H1 (cell line): ENCODE results near the gene TRAPPC13. TPM values are rescaled to one million over a fixed set of nuclear protein-coding genes. Genes with fewer than 3 reads are reported as not detected.

Experiments
- CTCF ChIA-PET: fragments of 300-600 bp; sonication (Branson Sonifier 250); formaldehyde crosslinking; loops from one replicate; lab custom pipeline; 2021; ENCODE audit not compliant: partially characterized antibody; lab: Charles Lee
- POLR2A ChIA-PET: fragments of 300-600 bp; sonication (Branson Sonifier 250); formaldehyde crosslinking; loops from one replicate; lab custom pipeline; 2021; ENCODE audit warnings: inconsistent platforms; ENCODE audit not compliant: partially characterized antibody; lab: Charles Lee
- DNase-seq, 2 experiments: peaks; one replicate each; pipeline versions ENCODE4 v3.0.0 to v3.0.0-alpha.2; 2010 to 2022; ENCODE audit warnings: low spot score in 2 of 2, low read depth in 1 of 2, mixed read lengths in 1 of 2
- FAIRE-seq: peaks from 2 replicates; lab custom pipeline; 2011; peaks lifted over from hg19 to GRCh38; lab: Jason Lieb, UNC
- H2AFZ ChIP-seq: 2 replicates; pipeline ENCODE4 v1.8.1; 2012; ENCODE audit warnings: low read length, inconsistent platforms
- H2AK5ac ChIP-seq: 2 replicates; pipeline ENCODE4 v1.6.1; 2013; ENCODE audit warnings: low read depth, low read length
- H2BK120ac ChIP-seq: replicated peaks from 2 replicates; pipeline ENCODE3; 2013; ENCODE audit warnings: low read depth, low read length, inconsistent platforms
- H2BK12ac ChIP-seq: 2 replicates; pipeline ENCODE4 v1.6.1; 2013; ENCODE audit warnings: low read depth, low read length
- H2BK15ac ChIP-seq: 2 replicates; pipeline ENCODE4 v1.6.1; 2013; ENCODE audit warnings: low read length
- H2BK20ac ChIP-seq: 2 replicates; pipeline ENCODE4 v1.6.1; 2013; ENCODE audit warnings: low read length
- H2BK5ac ChIP-seq: 2 replicates; pipeline ENCODE4 v1.6.1; 2013; ENCODE audit warnings: low read depth, low read length
- H3K14ac ChIP-seq: 2 replicates; pipeline ENCODE4 v1.6.1; 2013; ENCODE audit warnings: inconsistent platforms; ENCODE audit not compliant: insufficient read length
- H3K18ac ChIP-seq: 2 replicates; pipeline ENCODE4 v1.6.1; 2013; ENCODE audit warnings: low read length; ENCODE audit errors: extremely low read depth
- H3K23ac ChIP-seq: 2 replicates; pipeline ENCODE4 v1.6.1; 2013; ENCODE audit warnings: inconsistent platforms; ENCODE audit not compliant: insufficient read length
- H3K23me2 ChIP-seq: 2 replicates; pipeline ENCODE4 v1.6.1; 2013; ENCODE audit warnings: low read depth, low read length
- H3K27ac ChIP-seq: 2 replicates; pipeline ENCODE4 v1.6.1; 2011; ENCODE audit warnings: low read depth, low read length, inconsistent platforms
- H3K27me3 ChIP-seq, 4 experiments: replicated peaks in 1 of 4; 1 replicate in 1 of 4; 2 replicates in 3 of 4; pipeline versions ENCODE4 v1.6.1 to v1.8.1; 2011 to 2013; ENCODE audit warnings: low read length in 3 of 4, mild to moderate bottlenecking in 3 of 4, inconsistent platforms in 2 of 4, mixed read lengths in 2 of 4, moderate library complexity in 1 of 4; ENCODE audit not compliant: control insufficient read depth in 3 of 4, insufficient read depth in 3 of 4; ENCODE audit errors: extremely low read depth in 1 of 4
- H3K36me3 ChIP-seq, 4 experiments: 2 replicates each; pipeline versions ENCODE4 v1.6.1 to v1.8.1; 2011 to 2013; ENCODE audit warnings: mild to moderate bottlenecking in 4 of 4, low read length in 3 of 4, moderate library complexity in 2 of 4, control low read depth in 1 of 4, inconsistent platforms in 1 of 4; ENCODE audit not compliant: insufficient read depth in 4 of 4, control insufficient read depth in 2 of 4
- H3K4ac ChIP-seq: replicated peaks from 2 replicates; pipeline ENCODE3; 2013; ENCODE audit warnings: low read length, low read depth, mixed read lengths, inconsistent platforms; ENCODE audit not compliant: insufficient read length
- H3K4me1 ChIP-seq, 4 experiments: replicated peaks in 1 of 4; 1 replicate in 1 of 4; 2 replicates in 3 of 4; pipeline versions ENCODE4 v1.6.1 to v1.8.1; 2011 to 2013; ENCODE audit warnings: low read length in 3 of 4, inconsistent platforms in 2 of 4, mixed read lengths in 1 of 4; ENCODE audit not compliant: insufficient read depth in 4 of 4, control insufficient read depth in 3 of 4
- H3K4me2 ChIP-seq, 2 experiments: 2 replicates each; pipeline versions ENCODE4 v1.6.1 to v1.8.1; 2011 to 2013; ENCODE audit warnings: low read depth in 2 of 2, low read length in 2 of 2, control low read depth in 1 of 2, inconsistent platforms in 1 of 2, mild to moderate bottlenecking in 1 of 2; ENCODE audit not compliant: insufficient read depth in 1 of 2
- H3K4me3 ChIP-seq, 4 experiments: fragments of 200-600, 300-600 bp in 1 of 4; sonication (generic), shearing (Covaris generic), sonication (Bioruptor Twin) in 1 of 4; 2 replicates each; pipeline versions ENCODE4 v1.5.1 to v1.8.1; 2011 to 2016; ENCODE audit warnings: low read length in 4 of 4, low read depth in 3 of 4, control low read depth in 2 of 4, inconsistent platforms in 2 of 4, mild to moderate bottlenecking in 2 of 4, mixed read lengths in 1 of 4, moderate library complexity in 1 of 4; ENCODE audit not compliant: insufficient read depth in 2 of 4; ENCODE audit errors: extremely low read depth in 1 of 4
- H3K56ac ChIP-seq: replicated peaks from 2 replicates; pipeline ENCODE3; 2013; ENCODE audit warnings: low read depth, mild to moderate bottlenecking, mixed read lengths, low read length, inconsistent platforms; ENCODE audit not compliant: insufficient read length
- H3K79me1 ChIP-seq: 2 replicates; pipeline ENCODE4 v1.6.1; 2013; ENCODE audit warnings: low read depth, low read length, control low read depth
- H3K79me2 ChIP-seq, 2 experiments: 2 replicates each; pipeline versions ENCODE4 v1.6.1 to v1.8.1; 2012 to 2013; ENCODE audit warnings: low read length in 2 of 2, mild to moderate bottlenecking in 2 of 2, inconsistent platforms in 1 of 2; ENCODE audit not compliant: insufficient read depth in 2 of 2, control insufficient read depth in 1 of 2
- H3K9ac ChIP-seq, 4 experiments: replicated peaks in 1 of 4; 1 replicate in 1 of 4; 2 replicates in 3 of 4; pipeline versions ENCODE4 v1.6.1 to v1.8.1; 2011 to 2013; ENCODE audit warnings: low read depth in 3 of 4, low read length in 3 of 4, control low read depth in 2 of 4, mild to moderate bottlenecking in 2 of 4, moderate library complexity in 2 of 4, inconsistent platforms in 1 of 4; ENCODE audit errors: extremely low read depth in 1 of 4
- H3K9me3 ChIP-seq, 2 experiments: 2 replicates each; pipeline versions ENCODE4 v1.6.1 to v1.8.1; 2012 to 2013; ENCODE audit warnings: mild to moderate bottlenecking in 2 of 2, moderate library complexity in 2 of 2, control low read depth in 1 of 2, inconsistent platforms in 1 of 2, low read depth in 1 of 2, low read length in 1 of 2, mixed read lengths in 1 of 2; ENCODE audit not compliant: insufficient read depth in 2 of 2
- H4K20me1 ChIP-seq, 2 experiments: replicated peaks in 1 of 2; 2 replicates each; pipeline versions ENCODE3 to v1.8.1; 2011 to 2013; ENCODE audit warnings: inconsistent platforms in 2 of 2, low read length in 2 of 2, mild to moderate bottlenecking in 1 of 2; ENCODE audit not compliant: insufficient read depth in 2 of 2, control insufficient read depth in 1 of 2
- H4K5ac ChIP-seq: 2 replicates; pipeline ENCODE4 v1.6.1; 2013; ENCODE audit warnings: low read length, low read depth, mixed read lengths, inconsistent platforms; ENCODE audit not compliant: insufficient read length
- H4K8ac ChIP-seq: 2 replicates; pipeline ENCODE4 v1.8.0; 2013; ENCODE audit warnings: mild to moderate bottlenecking, moderate library complexity, low read length, inconsistent platforms; ENCODE audit not compliant: insufficient read depth; ENCODE audit errors: extremely low read depth
- H4K91ac ChIP-seq: replicated peaks from 2 replicates; pipeline ENCODE3; 2013; ENCODE audit warnings: low read length, mixed read lengths, inconsistent platforms; ENCODE audit not compliant: insufficient read length
- EGR1 ChIP-seq: IDR thresholded peaks from 2 replicates; pipeline ENCODE4 v1.6.1; 2011; ENCODE audit warnings: low read depth, low read length, borderline replicate concordance
- GABPA ChIP-seq: IDR thresholded peaks from 2 replicates; pipeline ENCODE4 v1.6.1; 2011; ENCODE audit warnings: mild to moderate bottlenecking, low read length, moderate library complexity, borderline replicate concordance; ENCODE audit not compliant: insufficient read depth
- JUND ChIP-seq: IDR thresholded peaks from 2 replicates; pipeline ENCODE4 v1.6.1; 2011; ENCODE audit warnings: mild to moderate bottlenecking, improper control_type of control experiment, low read length
- KDM5A ChIP-seq: fragments of 200-600 bp; IDR thresholded peaks from 2 replicates; pipeline ENCODE4 v1.7.1; 2012; ENCODE audit warnings: mild to moderate bottlenecking, low read length, inconsistent platforms, mixed read lengths
- NANOG ChIP-seq: IDR thresholded peaks from 2 replicates; pipeline ENCODE4 v1.6.1; 2011; ENCODE audit warnings: low read length, low read depth, mild to moderate bottlenecking, inconsistent platforms; ENCODE audit not compliant: insufficient read depth, poor library complexity, severe bottlenecking
- PHF8 ChIP-seq: fragments of 200-600 bp; sonication (generic); conservative IDR thresholded peaks from 2 replicates; pipeline ENCODE4 v1.7.1; 2012; ENCODE audit warnings: low read depth, mild to moderate bottlenecking, inconsistent platforms, low read length, moderate library complexity
- POLR2AphosphoS5 ChIP-seq: IDR thresholded peaks from 2 replicates; pipeline ENCODE4 v1.6.1; 2011; ENCODE audit warnings: low read depth, low read length
- SIRT6 ChIP-seq: IDR thresholded peaks from one replicate; pipeline ENCODE4 v1.7.1; 2012; ENCODE audit warnings: low read length, inconsistent platforms
- SUZ12 ChIP-seq: fragments of 200-600 bp; sonication (generic); IDR thresholded peaks from 2 replicates; pipeline ENCODE4 v1.6.1; 2012; ENCODE audit warnings: mild to moderate bottlenecking, inconsistent platforms, low read length, moderate library complexity, mixed read lengths
- TCF12 ChIP-seq: IDR thresholded peaks from 2 replicates; pipeline ENCODE4 v1.6.1; 2011; ENCODE audit warnings: low read depth, mild to moderate bottlenecking, low read length
- ZNF274 ChIP-seq: IDR thresholded peaks from 2 replicates; pipeline ENCODE4 v1.7.0; 2012; ENCODE audit warnings: low read length, borderline replicate concordance; ENCODE audit errors: extremely low read depth
- polyA plus RNA-seq, 7 experiments: library from polyadenylated mRNA; depleted of rRNA in 3 of 7; stranded (reverse) in 5 of 7; unstranded in 2 of 7; fragments of >200 nt in 5 of 7; fragments of 200-250 nt in 2 of 7; gene quantifications; 1 replicate in 5 of 7; 2 replicates in 1 of 7; 4 replicates in 1 of 7; pipeline versions ENCODE4 v1.2.1 to v1.2.3, GENCODE V29; 2011 to 2013; ENCODE audit warnings: missing spikeins in 2 of 7, mixed read lengths in 2 of 7
- total RNA-seq: library from RNA; stranded (reverse); fragmentation: NEBNext Ultra II Directional; extraction: Animal tissue kit (Norgen Biotek cat#: 25700); gene quantifications from 2 replicates; pipeline ENCODE4 v1.2.1, GENCODE V29; 2021

The TRAPPC13 gene
- total and polyA plus RNA-seq, 2 of the 8 experiments (the other 6 are each of a cell fraction or from before 2014, with no cell fraction given): 6.3 to 16.8 TPM

GRCh38 chr5:65577141-65577540 lies 47.7 kb upstream of the TRAPPC13 start:
- Histone ChIP-seq H3K4me1 (no peaks in the 10 kb centered on the region), H3K27me3 (no peaks in the 10 kb centered on the region), H2AK5ac (no peak overlapping the region), H3K9ac (no peak overlapping the region), H2BK120ac (no peak overlapping the region), H2BK20ac (no peak overlapping the region), H4K8ac (no peak overlapping the region), H3K36me3 (peaks cover 0 to 33% (median 6%) of the 10 kb centered on the region in 4 experiments; a peak in 5 of 8 replicates), H3K79me2 (no peaks in the 10 kb centered on the region), H4K91ac (no peak overlapping the region), H3K23ac (no peak overlapping the region), H3K18ac (no peak overlapping the region), H3K23me2 (no peaks in the 10 kb centered on the region)
- ChIA-PET CTCF (no interaction called here), POLR2A (interaction anchor here (1.6 kb wide), 1 partner anchor 14 kb away, joined by 6 read pairs; the partner anchor contains the start of genes CENPK and PPWD1)
- TF ChIP-seq GABPA: no peak
- TF ChIP-seq EGR1: no peak
- TF ChIP-seq JUND: no peak
- TF ChIP-seq KDM5A: no peak
- TF ChIP-seq POLR2AphosphoS5: no peak
- TF ChIP-seq SIRT6: no peak
- no peak for TF ChIP-seq NANOG
- no peak for TF ChIP-seq PHF8
- no peak for TF ChIP-seq SUZ12
- TF ChIP-seq TCF12: no peak
- TF ChIP-seq ZNF274: no peak
- TF ChIP-seq, all 59 proteins: peak for 0
- no peak overlapping the region for H2BK5ac ChIP-seq
- no peak overlapping the region for H3K14ac ChIP-seq
- no peak overlapping the region for H2AFZ ChIP-seq
- no peaks in the 10 kb centered on the region for H3K79me1 ChIP-seq
- DNase-seq (no peak), FAIRE-seq (no peak)
- H4K20me1 ChIP-seq: peaks cover 0 to 2% of the 10 kb centered on the region in 2 experiments
- no peak overlapping the region for H3K56ac ChIP-seq
- H3K4me2 ChIP-seq: no peak overlapping the region
- no peak overlapping the region for H3K4me3 ChIP-seq
- no peak overlapping the region for H2BK15ac ChIP-seq
- H2BK12ac ChIP-seq: no peak overlapping the region
- H3K9me3 ChIP-seq: no peaks in the 10 kb centered on the region
- H3K4ac ChIP-seq: no peak overlapping the region
- no peak overlapping the region for H4K5ac ChIP-seq
- H3K27ac ChIP-seq: no peak overlapping the region
